H1 (cell line): ENCODE measurements around the gene KIF26B. TPM values are rescaled to one million over a fixed set of nuclear protein-coding genes. Genes with fewer than 3 reads are reported as not detected.
A peak's percentile ranks its signal among the peaks of the same experiment; 100 is the strongest.

Source experiments
- CTCF ChIA-PET: fragments of 300-600 bp; sonication (Branson Sonifier 250); formaldehyde crosslinking; loops from one replicate; lab custom pipeline; 2021; ENCODE audit not compliant: partially characterized antibody; lab: Charles Lee
- POLR2A ChIA-PET: fragments of 300-600 bp; sonication (Branson Sonifier 250); formaldehyde crosslinking; loops from one replicate; lab custom pipeline; 2021; ENCODE audit warnings: inconsistent platforms; ENCODE audit not compliant: partially characterized antibody; lab: Charles Lee
- DNase-seq, 2 experiments: peaks; one replicate each; pipeline versions ENCODE4 v3.0.0 to v3.0.0-alpha.2; 2010 to 2022; ENCODE audit warnings: low spot score in 2 of 2, low read depth in 1 of 2, mixed read lengths in 1 of 2
- FAIRE-seq: peaks from 2 replicates; lab custom pipeline; 2011; peaks lifted over from hg19 to GRCh38; lab: Jason Lieb, UNC
- H2AFZ ChIP-seq: 2 replicates; pipeline ENCODE4 v1.8.1; 2012; ENCODE audit warnings: low read length, inconsistent platforms
- H2AK5ac ChIP-seq: 2 replicates; pipeline ENCODE4 v1.6.1; 2013; ENCODE audit warnings: low read depth, low read length
- H2BK120ac ChIP-seq: replicated peaks from 2 replicates; pipeline ENCODE3; 2013; ENCODE audit warnings: low read depth, low read length, inconsistent platforms
- H2BK12ac ChIP-seq: 2 replicates; pipeline ENCODE4 v1.6.1; 2013; ENCODE audit warnings: low read depth, low read length
- H2BK15ac ChIP-seq: 2 replicates; pipeline ENCODE4 v1.6.1; 2013; ENCODE audit warnings: low read length
- H2BK20ac ChIP-seq: 2 replicates; pipeline ENCODE4 v1.6.1; 2013; ENCODE audit warnings: low read length
- H2BK5ac ChIP-seq: 2 replicates; pipeline ENCODE4 v1.6.1; 2013; ENCODE audit warnings: low read depth, low read length
- H3K14ac ChIP-seq: 2 replicates; pipeline ENCODE4 v1.6.1; 2013; ENCODE audit warnings: inconsistent platforms; ENCODE audit not compliant: insufficient read length
- H3K18ac ChIP-seq: 2 replicates; pipeline ENCODE4 v1.6.1; 2013; ENCODE audit warnings: low read length; ENCODE audit errors: extremely low read depth
- H3K23ac ChIP-seq: 2 replicates; pipeline ENCODE4 v1.6.1; 2013; ENCODE audit warnings: inconsistent platforms; ENCODE audit not compliant: insufficient read length
- H3K23me2 ChIP-seq: 2 replicates; pipeline ENCODE4 v1.6.1; 2013; ENCODE audit warnings: low read depth, low read length
- H3K27ac ChIP-seq: 2 replicates; pipeline ENCODE4 v1.6.1; 2011; ENCODE audit warnings: low read depth, low read length, inconsistent platforms
- H3K27me3 ChIP-seq, 4 experiments: replicated peaks in 1 of 4; 1 replicate in 1 of 4; 2 replicates in 3 of 4; pipeline versions ENCODE4 v1.6.1 to v1.8.1; 2011 to 2013; ENCODE audit warnings: low read length in 3 of 4, mild to moderate bottlenecking in 3 of 4, inconsistent platforms in 2 of 4, mixed read lengths in 2 of 4, moderate library complexity in 1 of 4; ENCODE audit not compliant: control insufficient read depth in 3 of 4, insufficient read depth in 3 of 4; ENCODE audit errors: extremely low read depth in 1 of 4
- H3K36me3 ChIP-seq, 4 experiments: 2 replicates each; pipeline versions ENCODE4 v1.6.1 to v1.8.1; 2011 to 2013; ENCODE audit warnings: mild to moderate bottlenecking in 4 of 4, low read length in 3 of 4, moderate library complexity in 2 of 4, control low read depth in 1 of 4, inconsistent platforms in 1 of 4; ENCODE audit not compliant: insufficient read depth in 4 of 4, control insufficient read depth in 2 of 4
- H3K4ac ChIP-seq: replicated peaks from 2 replicates; pipeline ENCODE3; 2013; ENCODE audit warnings: low read length, low read depth, mixed read lengths, inconsistent platforms; ENCODE audit not compliant: insufficient read length
- H3K4me1 ChIP-seq, 4 experiments: replicated peaks in 1 of 4; 1 replicate in 1 of 4; 2 replicates in 3 of 4; pipeline versions ENCODE4 v1.6.1 to v1.8.1; 2011 to 2013; ENCODE audit warnings: low read length in 3 of 4, inconsistent platforms in 2 of 4, mixed read lengths in 1 of 4; ENCODE audit not compliant: insufficient read depth in 4 of 4, control insufficient read depth in 3 of 4
- H3K4me2 ChIP-seq, 2 experiments: 2 replicates each; pipeline versions ENCODE4 v1.6.1 to v1.8.1; 2011 to 2013; ENCODE audit warnings: low read depth in 2 of 2, low read length in 2 of 2, control low read depth in 1 of 2, inconsistent platforms in 1 of 2, mild to moderate bottlenecking in 1 of 2; ENCODE audit not compliant: insufficient read depth in 1 of 2
- H3K4me3 ChIP-seq, 4 experiments: fragments of 200-600, 300-600 bp in 1 of 4; sonication (generic), shearing (Covaris generic), sonication (Bioruptor Twin) in 1 of 4; 2 replicates each; pipeline versions ENCODE4 v1.5.1 to v1.8.1; 2011 to 2016; ENCODE audit warnings: low read length in 4 of 4, low read depth in 3 of 4, control low read depth in 2 of 4, inconsistent platforms in 2 of 4, mild to moderate bottlenecking in 2 of 4, mixed read lengths in 1 of 4, moderate library complexity in 1 of 4; ENCODE audit not compliant: insufficient read depth in 2 of 4; ENCODE audit errors: extremely low read depth in 1 of 4
- H3K56ac ChIP-seq: replicated peaks from 2 replicates; pipeline ENCODE3; 2013; ENCODE audit warnings: low read depth, mild to moderate bottlenecking, mixed read lengths, low read length, inconsistent platforms; ENCODE audit not compliant: insufficient read length
- H3K79me1 ChIP-seq: 2 replicates; pipeline ENCODE4 v1.6.1; 2013; ENCODE audit warnings: low read depth, low read length, control low read depth
- H3K79me2 ChIP-seq, 2 experiments: 2 replicates each; pipeline versions ENCODE4 v1.6.1 to v1.8.1; 2012 to 2013; ENCODE audit warnings: low read length in 2 of 2, mild to moderate bottlenecking in 2 of 2, inconsistent platforms in 1 of 2; ENCODE audit not compliant: insufficient read depth in 2 of 2, control insufficient read depth in 1 of 2
- H3K9ac ChIP-seq, 4 experiments: replicated peaks in 1 of 4; 1 replicate in 1 of 4; 2 replicates in 3 of 4; pipeline versions ENCODE4 v1.6.1 to v1.8.1; 2011 to 2013; ENCODE audit warnings: low read depth in 3 of 4, low read length in 3 of 4, control low read depth in 2 of 4, mild to moderate bottlenecking in 2 of 4, moderate library complexity in 2 of 4, inconsistent platforms in 1 of 4; ENCODE audit errors: extremely low read depth in 1 of 4
- H3K9me3 ChIP-seq, 2 experiments: 2 replicates each; pipeline versions ENCODE4 v1.6.1 to v1.8.1; 2012 to 2013; ENCODE audit warnings: mild to moderate bottlenecking in 2 of 2, moderate library complexity in 2 of 2, control low read depth in 1 of 2, inconsistent platforms in 1 of 2, low read depth in 1 of 2, low read length in 1 of 2, mixed read lengths in 1 of 2; ENCODE audit not compliant: insufficient read depth in 2 of 2
- H4K20me1 ChIP-seq, 2 experiments: replicated peaks in 1 of 2; 2 replicates each; pipeline versions ENCODE3 to v1.8.1; 2011 to 2013; ENCODE audit warnings: inconsistent platforms in 2 of 2, low read length in 2 of 2, mild to moderate bottlenecking in 1 of 2; ENCODE audit not compliant: insufficient read depth in 2 of 2, control insufficient read depth in 1 of 2
- H4K5ac ChIP-seq: 2 replicates; pipeline ENCODE4 v1.6.1; 2013; ENCODE audit warnings: low read length, low read depth, mixed read lengths, inconsistent platforms; ENCODE audit not compliant: insufficient read length
- H4K8ac ChIP-seq: 2 replicates; pipeline ENCODE4 v1.8.0; 2013; ENCODE audit warnings: mild to moderate bottlenecking, moderate library complexity, low read length, inconsistent platforms; ENCODE audit not compliant: insufficient read depth; ENCODE audit errors: extremely low read depth
- H4K91ac ChIP-seq: replicated peaks from 2 replicates; pipeline ENCODE3; 2013; ENCODE audit warnings: low read length, mixed read lengths, inconsistent platforms; ENCODE audit not compliant: insufficient read length
- BCL11A ChIP-seq, 2 experiments: IDR thresholded peaks; one replicate each; pipeline ENCODE4 v1.6.1; 2011; ENCODE audit warnings: low read depth in 2 of 2, low read length in 2 of 2, mild to moderate bottlenecking in 2 of 2
- CBX5 ChIP-seq: fragments of 300-800, 300-1000 bp; sonication (generic); IDR thresholded peaks from 2 replicates; pipeline ENCODE4 v1.7.1; 2016; ENCODE audit warnings: antibody characterized with exemption, low read length, low read depth
- CBX8 ChIP-seq: fragments of 300-800, 300-1000 bp; sonication (generic); IDR thresholded peaks from 2 replicates; pipeline ENCODE4 v1.7.1; 2016; ENCODE audit warnings: low read depth, low read length, borderline replicate concordance
- CTBP2 ChIP-seq: IDR thresholded peaks from 2 replicates; pipeline ENCODE4 v1.7.0; 2011; ENCODE audit warnings: borderline replicate concordance, mild to moderate bottlenecking, moderate library complexity, mixed read lengths, low read length; ENCODE audit not compliant: insufficient read depth, insufficient read length
- EGR1 ChIP-seq: IDR thresholded peaks from 2 replicates; pipeline ENCODE4 v1.6.1; 2011; ENCODE audit warnings: low read depth, low read length, borderline replicate concordance
- POLR2A ChIP-seq, 2 experiments: IDR thresholded peaks; 1 replicate in 1 of 2; 2 replicates in 1 of 2; pipeline ENCODE4 v1.6.1; 2011; ENCODE audit warnings: low read depth in 2 of 2, low read length in 2 of 2, mild to moderate bottlenecking in 2 of 2; ENCODE audit errors: control extremely low read depth in 1 of 2
- RNF2 ChIP-seq: fragments of 200-900, 300-1000 bp; sonication (generic); IDR thresholded peaks from 2 replicates; pipeline ENCODE4 v1.7.1; 2016; ENCODE audit warnings: borderline replicate concordance, low read depth, mild to moderate bottlenecking, antibody characterized with exemption, low read length; ENCODE audit not compliant: poor library complexity, severe bottlenecking; ENCODE audit errors: missing control alignments
- YY1 ChIP-seq: IDR thresholded peaks from 2 replicates; pipeline ENCODE4 v1.6.1; 2011; ENCODE audit warnings: low read depth, mild to moderate bottlenecking, low read length
- WGBS, 2 experiments: shearing (Covaris generic) in 1 of 2; methylation state at CpG; one replicate each; pipeline versions ENCODE4 v1.1.6 to v1.1.7; 2013 to 2015; ENCODE audit warnings: low lambda C conversion rate in 2 of 2, mixed read lengths in 2 of 2, inconsistent platforms in 1 of 2, low coverage in 1 of 2, missing lambda C conversion rate in 1 of 2; ENCODE audit not compliant: insufficient replicate concordance in 2 of 2, insufficient coverage in 1 of 2, insufficient read length in 1 of 2; ENCODE audit errors: extremely low coverage in 1 of 2, missing lambda C conversion rate in 1 of 2; 5-methylcytosine and 5-hydroxymethylcytosine counted together
- polyA plus RNA-seq, 7 experiments: library from polyadenylated mRNA; depleted of rRNA in 3 of 7; stranded (reverse) in 5 of 7; unstranded in 2 of 7; fragments of >200 nt in 5 of 7; fragments of 200-250 nt in 2 of 7; gene quantifications; 1 replicate in 5 of 7; 2 replicates in 1 of 7; 4 replicates in 1 of 7; pipeline versions ENCODE4 v1.2.1 to v1.2.3, GENCODE V29; 2011 to 2013; ENCODE audit warnings: missing spikeins in 2 of 7, mixed read lengths in 2 of 7
- total RNA-seq: library from RNA; stranded (reverse); fragmentation: NEBNext Ultra II Directional; extraction: Animal tissue kit (Norgen Biotek cat#: 25700); gene quantifications from 2 replicates; pipeline ENCODE4 v1.2.1, GENCODE V29; 2021
- TF ChIP-seq, protein P1 (sequence below): IDR thresholded peaks from 2 replicates; pipeline ENCODE4 v1.6.1; 2011; ENCODE audit warnings: low read depth, mild to moderate bottlenecking, low read length; ENCODE audit not compliant: insufficient read depth
- TF ChIP-seq, protein P2 (sequence below): IDR thresholded peaks from 2 replicates; pipeline ENCODE4 v1.6.1; 2012; ENCODE audit warnings: inconsistent platforms

The KIF26B gene
- total and polyA plus RNA-seq, 2 of the 8 experiments (the other 6 are each of a cell fraction or from before 2014, with no cell fraction given), result 0.06 to 0.28 TPM

DNA sequence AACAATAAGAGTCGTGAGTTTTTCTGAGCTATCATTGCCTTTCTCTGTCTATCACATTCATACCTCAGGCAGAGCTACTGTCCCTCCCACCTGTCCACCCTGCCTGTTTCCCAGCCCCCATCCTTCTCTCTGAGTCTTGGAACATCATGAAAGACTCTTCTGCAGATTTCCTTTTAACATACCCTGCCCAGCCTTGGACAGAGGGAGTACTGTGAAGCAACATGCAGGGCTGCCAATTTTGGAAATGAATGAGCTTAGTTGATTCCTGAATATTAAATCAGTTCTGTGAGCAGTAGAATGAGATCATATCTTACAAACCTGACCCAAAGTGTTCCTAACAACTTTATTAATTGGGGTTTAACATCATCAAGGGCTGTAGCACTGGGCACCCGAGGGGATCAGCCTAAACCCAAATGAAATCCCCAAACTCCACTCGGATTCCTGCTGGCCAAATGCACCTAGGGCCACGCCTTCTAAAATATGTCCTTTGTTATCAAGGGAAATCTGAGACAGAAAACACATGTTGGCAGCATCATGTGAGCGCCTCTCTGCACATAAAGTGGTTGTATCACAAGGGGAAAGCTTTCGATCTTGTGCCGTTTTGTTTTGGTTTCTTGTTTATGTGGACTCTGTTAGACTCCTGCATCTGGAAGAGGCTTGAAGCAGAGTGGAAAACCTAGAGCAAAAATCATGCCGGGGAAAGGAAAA lies 357.6 kb downstream of the KIF26B start:
- H2AFZ ChIP-seq, result peak overlapping the region; percentile 17; the same call in 1 of the 2 replicates
- peaks cover 2 to 12% (median 10%) of the 10 kb centered on the region in 4 experiments; a peak in 4 of 7 replicates for H3K4me1 ChIP-seq
- H3K27me3 ChIP-seq, result no peaks in the 10 kb centered on the region; a peak in 1 of 7 replicates
- ChIA-PET CTCF (interaction anchor here (0.8 to 2.7 kb wide), 16 partner anchors 9 to 359 kb away, joined by 3 to 11 read pairs (median 4); no protein-coding TSS in a partner anchor), POLR2A (interaction anchor here (1.1 to 1.6 kb wide), 2 partner anchors 10 to 86 kb away, joined by 3 read pairs; no protein-coding TSS in a partner anchor)
- no peak overlapping the region for H3K4me2 ChIP-seq
- peak overlapping the region; percentile 22; the same call in 1 of the 2 replicates for H2BK12ac ChIP-seq
- no peak overlapping the region for H3K14ac ChIP-seq
- H3K79me1 ChIP-seq, result no peaks in the 10 kb centered on the region
- no peak overlapping the region for H3K18ac ChIP-seq
- H3K4me3 ChIP-seq, result no peak overlapping the region
- FAIRE-seq, result no peak
- H3K56ac ChIP-seq, result no peak overlapping the region
- H2BK20ac ChIP-seq, result no peak overlapping the region
- no peaks in the 10 kb centered on the region for H3K23me2 ChIP-seq
- no peak overlapping the region for H4K8ac ChIP-seq
- no peak overlapping the region for H2AK5ac ChIP-seq
- no peak overlapping the region for H4K5ac ChIP-seq
- no peak for DNase-seq
- no peak overlapping the region for H4K91ac ChIP-seq
- no peak overlapping the region for H3K27ac ChIP-seq
- no peak overlapping the region for H2BK120ac ChIP-seq
- no peaks in the 10 kb centered on the region for H4K20me1 ChIP-seq
- no peak overlapping the region for H2BK5ac ChIP-seq
- no peaks in the 10 kb centered on the region for H3K79me2 ChIP-seq
- H3K23ac ChIP-seq, result no peak overlapping the region
- H2BK15ac ChIP-seq, result no peak overlapping the region
- 90% methylated on average over 8 of the region's 8 CpGs; no CpG with 5 or more reads in 1 of the 2 experiments for WGBS, 2 experiments
- no peak overlapping the region for H3K4ac ChIP-seq
- H3K9me3 ChIP-seq, result no peaks in the 10 kb centered on the region
- no peaks in the 10 kb centered on the region for H3K36me3 ChIP-seq
- no peak overlapping the region; a peak in 1 of 7 replicates for H3K9ac ChIP-seq
- TF ChIP-seq POLR2A (IDR thresholded peaks at IDR 0.05; ENCODE audit: control extremely low read depth in 1 of 2, low read depth in 2 of 2, low read length in 2 of 2), result no peak
- TF ChIP-seq YY1, result no peak
- no peak for TF ChIP-seq CTBP2
- no peak for TF ChIP-seq RNF2
- TF ChIP-seq, protein P1, sequence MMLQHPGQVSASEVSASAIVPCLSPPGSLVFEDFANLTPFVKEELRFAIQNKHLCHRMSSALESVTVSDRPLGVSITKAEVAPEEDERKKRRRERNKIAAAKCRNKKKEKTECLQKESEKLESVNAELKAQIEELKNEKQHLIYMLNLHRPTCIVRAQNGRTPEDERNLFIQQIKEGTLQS, result no peak
- no peak for TF ChIP-seq EGR1
- TF ChIP-seq CBX8, result no peak
- TF ChIP-seq BCL11A (IDR thresholded peaks at IDR 0.05; ENCODE audit: low read depth in 2 of 2, low read length in 2 of 2), result no peak
- no peak for TF ChIP-seq CBX5
- TF ChIP-seq, protein P2, sequence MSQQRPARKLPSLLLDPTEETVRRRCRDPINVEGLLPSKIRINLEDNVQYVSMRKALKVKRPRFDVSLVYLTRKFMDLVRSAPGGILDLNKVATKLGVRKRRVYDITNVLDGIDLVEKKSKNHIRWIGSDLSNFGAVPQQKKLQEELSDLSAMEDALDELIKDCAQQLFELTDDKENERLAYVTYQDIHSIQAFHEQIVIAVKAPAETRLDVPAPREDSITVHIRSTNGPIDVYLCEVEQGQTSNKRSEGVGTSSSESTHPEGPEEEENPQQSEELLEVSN, result no peak
